ENCODE data around the gene KDM2B. TPM values are rescaled to one million over a fixed set of nuclear protein-coding genes. Genes with fewer than 3 reads are reported as not detected.

The KDM2B gene
- polyA plus RNA-seq, 1 donor, result 86.4 TPM

GRCh38 chr12:121531356-121531750 is 49.5 kb downstream of the KDM2B start:
- DNase-seq, result no peak

GRCh38 chr12:121530600-121531355 is 50.0 kb downstream of the KDM2B start:
- no peak for DNase-seq

GRCh38 chr12:121529184-121529583 is 51.6 kb downstream of the KDM2B start:
- DNase-seq, result no peak

- no peak for DNase-seq
These were observed 55.4 kb downstream of the KDM2B start for GRCh38 chr12:121525411-121525810.

GRCh38 chr12:121524196-121524916 is 56.5 kb downstream of the KDM2B start:
- DNase-seq, result no peak

GRCh38 chr12:121523741-121524140 is 57.1 kb downstream of the KDM2B start:
- no peak for DNase-seq

GRCh38 chr12:121522971-121523370 is 57.9 kb downstream of the KDM2B start:
- DNase-seq, result no peak

- no peak for DNase-seq
These were observed 60.2 kb downstream of the KDM2B start for GRCh38 chr12:121520586-121521086.

- DNase-seq, result no peak
These were observed 60.7 kb downstream of the KDM2B start for GRCh38 chr12:121520119-121520518.

GRCh38 chr12:121519227-121519626 is 61.6 kb downstream of the KDM2B start:
- DNase-seq, result no peak

- DNase-seq, result no peak
These were observed 62.2 kb downstream of the KDM2B start for GRCh38 chr12:121518656-121519055.

GRCh38 chr12:121516437-121517011 is 64.3 kb downstream of the KDM2B start:
- DNase-seq, result no peak

- DNase-seq, result no peak
These were observed 65.2 kb downstream of the KDM2B start for GRCh38 chr12:121515615-121516014.

GRCh38 chr12:121514184-121514742 is 66.6 kb downstream of the KDM2B start:
- no peak for DNase-seq

GRCh38 chr12:121513464-121514183 is 67.2 kb downstream of the KDM2B start:
- DNase-seq, result no peak

GRCh38 chr12:121512561-121512960 is 68.3 kb downstream of the KDM2B start:
- DNase-seq, result no peak

- no peak for DNase-seq
These were observed 68.9 kb downstream of the KDM2B start for GRCh38 chr12:121511916-121512315.

- no peak for DNase-seq
These were observed 71.5 kb downstream of the KDM2B start for GRCh38 chr12:121509339-121509738.

- no peak for DNase-seq
These were observed 72.3 kb downstream of the KDM2B start for GRCh38 chr12:121508533-121508932.

GRCh38 chr12:121507984-121508383 is 72.8 kb downstream of the KDM2B start:
- DNase-seq, result no peak

- no peak for DNase-seq
These were observed 73.6 kb downstream of the KDM2B start for GRCh38 chr12:121507245-121507644.

GRCh38 chr12:121505513-121505912 is 75.3 kb downstream of the KDM2B start:
- DNase-seq, result no peak
